GM12864 (cell line): ENCODE data around the gene KCNK3.

Experiments
- DNase-seq: peaks from one replicate; pipeline ENCODE4 v3.0.0-alpha.2; 2011; ENCODE audit warnings: low read depth
- H3K4me3 ChIP-seq: 2 replicates; pipeline ENCODE4 v1.5.1; 2011; ENCODE audit warnings: mild to moderate bottlenecking, low read depth, low read length, control low read depth
- CTCF ChIP-seq: IDR thresholded peaks from 2 replicates; pipeline ENCODE4 v1.5.1; 2011; ENCODE audit warnings: low read depth, mild to moderate bottlenecking, moderate library complexity, low read length, control low read depth, inconsistent platforms; ENCODE audit errors: missing control alignments

KCNK3 gene

GRCh38 chr2:26697425-26697824 is 4.9 kb downstream of the KCNK3 start:
- DNase-seq: no peak
- no peak overlapping the region for H3K4me3 ChIP-seq
- TF ChIP-seq CTCF: no peak

- no peak for TF ChIP-seq CTCF
- DNase-seq: no peak
- no peak overlapping the region for H3K4me3 ChIP-seq
Measured at GRCh38 chr2:26699295-26699694, 6.8 kb downstream of the KCNK3 start.

GRCh38 chr2:26700078-26700477 is 7.6 kb downstream of the KCNK3 start:
- H3K4me3 ChIP-seq: no peak overlapping the region
- TF ChIP-seq CTCF: no peak
- DNase-seq: no peak

- no peak for TF ChIP-seq CTCF
- DNase-seq: no peak
- no peak overlapping the region for H3K4me3 ChIP-seq
Measured at GRCh38 chr2:26701596-26701995, 9.1 kb downstream of the KCNK3 start.

GRCh38 chr2:26702025-26702424 is 9.5 kb downstream of the KCNK3 start:
- H3K4me3 ChIP-seq: no peak overlapping the region
- TF ChIP-seq CTCF: no peak
- DNase-seq: no peak

GRCh38 chr2:26704441-26704977 is 12.0 kb downstream of the KCNK3 start:
- H3K4me3 ChIP-seq: no peak overlapping the region
- no peak for DNase-seq
- no peak for TF ChIP-seq CTCF

GRCh38 chr2:26705126-26705525 is 12.6 kb downstream of the KCNK3 start:
- no peak for TF ChIP-seq CTCF
- DNase-seq: no peak
- H3K4me3 ChIP-seq: no peak overlapping the region
